ENCODE results near the gene ALDH6A1. TPM values are rescaled to one million over a fixed set of nuclear protein-coding genes. Genes with fewer than 3 reads are reported as not detected.

The ALDH6A1 gene
- total and polyA plus RNA-seq, 12 donors, result 11.3 to 129 (median 78.5) TPM

DNA sequence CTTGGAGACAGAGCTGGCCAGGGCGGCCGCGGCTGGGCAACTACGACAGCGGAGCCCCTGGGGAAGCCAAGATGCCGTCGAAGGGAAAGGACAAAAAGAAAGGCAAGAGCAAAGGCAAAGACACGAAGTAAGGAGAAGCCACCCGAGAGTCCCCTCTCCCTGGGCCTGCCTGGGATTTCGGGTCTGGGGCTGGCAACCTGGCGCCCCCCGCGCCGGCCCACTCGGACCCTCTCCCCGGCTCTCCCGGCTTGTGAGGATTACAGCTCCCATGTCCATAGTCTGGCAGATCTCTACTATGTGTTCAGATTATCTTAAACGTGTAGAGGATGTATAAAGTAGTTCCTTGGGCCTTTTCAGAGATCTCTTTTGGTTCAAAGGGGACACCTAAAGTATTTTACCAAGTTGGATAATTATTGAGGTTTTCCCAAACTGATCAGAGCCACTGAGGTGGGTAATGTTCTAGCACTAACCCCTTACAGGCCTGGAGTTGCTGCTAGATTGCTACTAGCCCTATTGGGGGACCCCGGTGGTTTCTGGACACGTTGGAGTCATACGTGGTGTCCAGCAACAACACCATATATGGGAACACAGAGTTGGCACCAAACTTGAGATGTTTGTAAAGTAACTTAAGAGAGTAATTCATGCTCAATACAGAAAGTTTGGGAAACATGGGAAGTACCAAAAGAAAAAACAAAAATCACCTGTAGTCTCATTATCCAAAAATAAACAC lies 64.7 kb downstream of the ALDH6A1 start:
- peaks cover 0 to 6% (median 0%) of the 10 kb centered on the region in 9 donors for H3K36me3 ChIP-seq
- H3K4me3 ChIP-seq, result peak overlapping the region; percentile 65 to 98 (median 83)
- peak overlapping the region; percentile 54 to 99 (median 98) for H3K27ac ChIP-seq
- H3K9me3 ChIP-seq, result no peaks in the 10 kb centered on the region
- DNase-seq, result peak in 1 of 2 donors; percentile 9
- no peaks in the 10 kb centered on the region for H3K27me3 ChIP-seq
- TF ChIP-seq, protein P1, sequence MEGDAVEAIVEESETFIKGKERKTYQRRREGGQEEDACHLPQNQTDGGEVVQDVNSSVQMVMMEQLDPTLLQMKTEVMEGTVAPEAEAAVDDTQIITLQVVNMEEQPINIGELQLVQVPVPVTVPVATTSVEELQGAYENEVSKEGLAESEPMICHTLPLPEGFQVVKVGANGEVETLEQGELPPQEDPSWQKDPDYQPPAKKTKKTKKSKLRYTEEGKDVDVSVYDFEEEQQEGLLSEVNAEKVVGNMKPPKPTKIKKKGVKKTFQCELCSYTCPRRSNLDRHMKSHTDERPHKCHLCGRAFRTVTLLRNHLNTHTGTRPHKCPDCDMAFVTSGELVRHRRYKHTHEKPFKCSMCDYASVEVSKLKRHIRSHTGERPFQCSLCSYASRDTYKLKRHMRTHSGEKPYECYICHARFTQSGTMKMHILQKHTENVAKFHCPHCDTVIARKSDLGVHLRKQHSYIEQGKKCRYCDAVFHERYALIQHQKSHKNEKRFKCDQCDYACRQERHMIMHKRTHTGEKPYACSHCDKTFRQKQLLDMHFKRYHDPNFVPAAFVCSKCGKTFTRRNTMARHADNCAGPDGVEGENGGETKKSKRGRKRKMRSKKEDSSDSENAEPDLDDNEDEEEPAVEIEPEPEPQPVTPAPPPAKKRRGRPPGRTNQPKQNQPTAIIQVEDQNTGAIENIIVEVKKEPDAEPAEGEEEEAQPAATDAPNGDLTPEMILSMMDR (IDR thresholded peaks at IDR 0.05), result no peak
- no peak for ATAC-seq
- WGBS, 2 donors, result 2% methylated on average over 20 to 21 of the region's 21 CpGs
- H3K4me1 ChIP-seq, result peaks cover 0 to 17% (median 12%) of the 10 kb centered on the region in 9 donors
- intact Hi-C loops (cut with DNase I), result no loop called here

DNA sequence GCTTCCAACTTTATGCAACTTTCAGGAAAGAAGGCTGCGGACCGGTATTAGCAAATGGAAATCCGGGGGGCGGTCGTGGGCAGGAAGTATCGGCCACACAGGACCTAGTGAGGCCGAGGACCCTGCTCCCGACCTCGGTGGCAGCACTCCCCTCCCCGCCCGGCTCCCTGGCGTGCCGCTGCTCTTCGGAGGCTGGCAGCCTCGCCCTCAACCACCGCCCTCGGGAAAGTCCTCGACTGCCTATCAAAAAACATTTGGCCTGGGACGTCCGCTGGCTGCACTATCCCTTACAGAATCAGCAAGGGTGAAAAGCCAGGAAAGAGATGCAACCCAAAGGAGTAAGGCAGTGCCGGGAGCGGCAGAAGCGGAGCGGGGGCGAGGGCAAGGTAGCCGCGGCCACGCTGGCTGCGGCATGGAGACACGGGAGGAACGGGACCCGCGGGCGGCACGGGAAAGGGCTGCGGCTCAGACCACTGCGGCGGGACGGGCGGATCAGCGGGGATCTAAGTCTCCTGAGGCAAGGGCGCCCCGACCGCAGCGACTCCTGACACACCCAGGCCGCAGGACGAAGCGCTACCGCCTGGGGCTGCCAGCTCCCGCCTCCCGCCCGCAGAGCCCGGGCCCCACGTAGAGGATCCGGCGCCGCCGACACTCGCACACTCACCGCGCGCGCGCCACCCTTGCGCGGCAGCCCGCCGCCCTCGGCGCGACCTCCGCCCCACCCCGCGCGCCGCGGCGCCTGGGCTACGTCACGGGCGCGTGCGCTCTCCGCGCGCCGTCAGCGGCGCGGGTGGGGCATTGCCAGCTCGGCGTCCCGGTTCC lies 65.5 kb downstream of the ALDH6A1 start, which contains the start of the genes BBOF1 and ENTPD5:
Gene BBOF1 (plus strand): TSS at position 764 of the 822 bp plus-strand sequence. CDS start 130 bp downstream, outside the sequence.
Gene ENTPD5 (minus strand): TSS at position 703 of the 822 bp plus-strand sequence. CDS start 31,186 bp downstream, outside the sequence.
- peak within 1 kb of the TSS; percentile 72 to 98 (median 90) for H3K4me3 ChIP-seq
- ATAC-seq, result peak; percentile 95 to 99 (median 98)
- WGBS, 2 donors, result 0 to 1% methylated on average over 69 to 93 of the region's 93 CpGs
- H3K27me3 ChIP-seq, result no peaks in the 10 kb centered on the region
- H3K4me1 ChIP-seq, result peaks cover 0 to 17% (median 12%) of the 10 kb centered on the region in 9 donors
- peak; percentile 82 to 90 for DNase-seq
- TF ChIP-seq, protein P1 (IDR thresholded peaks at IDR 0.05), result peak in 1 of 9 donors; percentile 23
- peaks cover 0 to 12% (median 0%) of the 10 kb centered on the region in 9 donors for H3K36me3 ChIP-seq
- intact Hi-C loops (cut with DNase I), result no loop called here
- no peaks in the 10 kb centered on the region for H3K9me3 ChIP-seq
- peak within 1 kb of the TSS; percentile 91 to 99 (median 98) for H3K27ac ChIP-seq

DNA sequence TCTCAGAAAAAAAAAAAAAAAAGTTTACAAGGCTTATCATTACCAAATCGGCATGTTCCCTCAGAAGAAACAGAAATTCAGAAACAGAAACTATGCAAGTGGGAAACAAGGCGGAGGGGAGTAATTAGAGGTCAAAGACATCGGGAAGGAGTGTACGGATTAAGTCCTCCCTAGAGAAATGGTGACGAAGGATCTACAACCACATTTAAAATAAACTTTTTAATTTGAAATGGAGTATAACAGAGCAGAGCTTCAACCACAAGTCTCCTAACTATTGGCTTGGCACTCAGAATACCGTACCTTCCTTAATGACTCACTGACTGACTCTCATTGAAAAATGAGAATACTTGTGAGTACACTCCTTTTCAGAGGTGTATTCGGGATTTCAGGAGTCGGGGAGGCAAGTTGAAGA lies 66.1 kb downstream of the ALDH6A1 start:
- TF ChIP-seq, protein P1 (IDR thresholded peaks at IDR 0.05), result no peak
- ATAC-seq (peak; percentile 1 to 31 (median 8)), DNase-seq (no peak)
- no peaks in the 10 kb centered on the region for H3K27me3 ChIP-seq
- 2 to 5% methylated on average over 8 of the region's 8 CpGs for WGBS, 2 donors
- intact Hi-C loops (cut with DNase I), result no loop called here
- peaks cover 0 to 18% (median 0%) of the 10 kb centered on the region in 9 donors for H3K36me3 ChIP-seq
- peak overlapping the region; percentile 91 to 99 (median 98) for H3K27ac ChIP-seq
- H3K4me1 ChIP-seq, result peaks cover 0 to 17% (median 12%) of the 10 kb centered on the region in 9 donors
- H3K4me3 ChIP-seq, result peak overlapping the region; percentile 72 to 98 (median 90)
- no peaks in the 10 kb centered on the region for H3K9me3 ChIP-seq

DNA sequence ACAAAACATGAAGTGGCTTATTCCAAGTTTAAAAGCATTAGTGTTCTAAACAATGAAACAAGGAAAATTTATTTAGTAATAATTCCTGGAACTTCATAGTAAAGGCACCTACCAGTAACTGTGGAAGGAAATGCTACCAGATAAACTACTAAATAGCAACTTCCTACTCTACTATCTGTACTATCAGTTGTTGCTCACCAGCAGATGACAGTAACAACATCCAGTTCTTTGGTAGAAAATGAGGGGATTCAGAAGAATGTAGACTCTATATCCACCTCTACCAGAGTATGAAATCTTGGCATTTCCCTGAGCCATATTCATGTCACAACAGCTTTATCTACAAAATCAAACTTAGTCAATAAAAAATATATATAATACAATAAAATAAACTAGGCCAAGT lies 68.3 kb downstream of the ALDH6A1 start:
- Histone ChIP-seq H3K4me1 (peaks cover 0 to 17% (median 12%) of the 10 kb centered on the region in 9 donors), H3K9me3 (no peaks in the 10 kb centered on the region), H3K27me3 (no peaks in the 10 kb centered on the region), H3K27ac (peak overlapping the region in 1 of 10 donors; percentile 6), H3K4me3 (no peak overlapping the region), H3K36me3 (peaks cover 0 to 39% (median 6%) of the 10 kb centered on the region in 9 donors)
- intact Hi-C loops (cut with DNase I), result no loop called here
- TF ChIP-seq, protein P1 (IDR thresholded peaks at IDR 0.05), result no peak
- no peak for ATAC-seq
- DNase-seq, result no peak
